Endothelial cell of umbilical vein (primary cell): ENCODE measurements around the gene MME. TPM values are rescaled to one million over a fixed set of nuclear protein-coding genes. Genes with fewer than 3 reads are reported as not detected.

Experiments used
- BruUV-seq: library from RNA; stranded (reverse); fragments of 400-500 nt; replicated peaks from 2 replicates; lab custom pipeline; 2021; lab: Mats Ljungman, UMichigan
- CTCF ChIA-PET: fragments of 300-600, 350-600 bp; sonication (Branson Sonifier 250); formaldehyde crosslinking; loops from one replicate; lab custom pipeline; 2021; ENCODE audit warnings: antibody characterized with exemption, inconsistent platforms; lab: Charles Lee
- POLR2A ChIA-PET: fragments of 300-600, 350-600 bp; sonication (Branson Sonifier 250); formaldehyde crosslinking; loops from one replicate; lab custom pipeline; 2021; ENCODE audit warnings: antibody characterized with exemption, inconsistent platforms; lab: Charles Lee
- DNase-seq: peaks from one replicate; pipeline ENCODE4 v3.0.0-alpha.2; 2011; ENCODE audit warnings: low read depth, low spot score
- FAIRE-seq: peaks from 2 replicates; lab custom pipeline; 2011; peaks lifted over from hg19 to GRCh38; lab: Jason Lieb, UNC
- H2AFZ ChIP-seq: 2 replicates; pipeline ENCODE4 v1.6.0; 2012; ENCODE audit warnings: low read depth, low read length, control low read depth, inconsistent platforms
- H3K27ac ChIP-seq: 2 replicates; pipeline ENCODE4 v1.5.1; 2011; ENCODE audit warnings: low read depth, mild to moderate bottlenecking, control low read depth, low read length, moderate library complexity; ENCODE audit not compliant: insufficient read depth
- H3K27me3 ChIP-seq, 2 experiments: 2 replicates each; pipeline versions ENCODE4 v1.6.0 to v1.6.1; 2011; ENCODE audit warnings: low read length in 2 of 2, mixed read lengths in 1 of 2; ENCODE audit not compliant: control insufficient read depth in 2 of 2, insufficient read depth in 2 of 2
- H3K36me3 ChIP-seq, 2 experiments: 2 replicates in 1 of 2; 3 replicates in 1 of 2; pipeline ENCODE4 v1.5.1; 2011; ENCODE audit warnings: low read length in 2 of 2, mild to moderate bottlenecking in 1 of 2, moderate library complexity in 1 of 2; ENCODE audit not compliant: control insufficient read depth in 2 of 2, insufficient read depth in 2 of 2; ENCODE audit errors: extremely low read depth in 1 of 2
- H3K4me1 ChIP-seq: 3 replicates; pipeline ENCODE4 v1.5.1; 2011; ENCODE audit warnings: mild to moderate bottlenecking, low read length; ENCODE audit not compliant: control insufficient read depth, insufficient read depth; ENCODE audit errors: extremely low read depth
- H3K4me2 ChIP-seq: 2 replicates; pipeline ENCODE4 v1.6.1; 2011; ENCODE audit warnings: low read length, control low read depth, mixed read lengths; ENCODE audit not compliant: insufficient read depth
- H3K4me3 ChIP-seq, 3 experiments: fragments of 200-600 bp in 1 of 3; sonication (generic), shearing (Covaris generic) in 1 of 3; replicated peaks in 1 of 3; 2 replicates each; pipeline ENCODE4 v1.5.1; 2011 to 2016; ENCODE audit warnings: control low read depth in 3 of 3, low read length in 3 of 3, mild to moderate bottlenecking in 2 of 3, inconsistent platforms in 1 of 3, low read depth in 1 of 3, moderate library complexity in 1 of 3; ENCODE audit not compliant: insufficient read depth in 1 of 3
- H3K79me2 ChIP-seq: 2 replicates; pipeline ENCODE4 v1.6.0; 2012; ENCODE audit warnings: low read length, inconsistent platforms; ENCODE audit not compliant: control insufficient read depth, insufficient read depth
- H3K9ac ChIP-seq: replicated peaks from 2 replicates; pipeline ENCODE3; 2011; ENCODE audit warnings: low read length, control low read depth; ENCODE audit not compliant: insufficient read depth; ENCODE audit errors: extremely low read depth
- H3K9me1 ChIP-seq: replicated peaks from 3 replicates; pipeline ENCODE4 v1.6.0; 2011; ENCODE audit warnings: mild to moderate bottlenecking, low read length; ENCODE audit not compliant: control insufficient read depth, insufficient read depth; ENCODE audit errors: extremely low read depth
- H3K9me3 ChIP-seq: replicated peaks from 2 replicates; pipeline ENCODE4 v1.5.1; 2012; ENCODE audit warnings: low read length, inconsistent platforms; ENCODE audit not compliant: control insufficient read depth, insufficient read depth
- H4K20me1 ChIP-seq: replicated peaks from 2 replicates; pipeline ENCODE3; 2011; ENCODE audit warnings: mild to moderate bottlenecking, low read length; ENCODE audit not compliant: control insufficient read depth, insufficient read depth; ENCODE audit errors: extremely low read depth
- EZH2 ChIP-seq: IDR thresholded peaks from 2 replicates; pipeline ENCODE4 v1.6.1; 2012; ENCODE audit warnings: borderline replicate concordance, low read depth, mild to moderate bottlenecking, moderate library complexity, low read length, inconsistent platforms; ENCODE audit not compliant: severe bottlenecking
- FOS ChIP-seq: IDR thresholded peaks from 2 replicates; pipeline ENCODE4 v1.6.1; 2011; ENCODE audit warnings: mild to moderate bottlenecking, low read length, moderate library complexity, borderline replicate concordance; ENCODE audit not compliant: insufficient read depth
- GATA2 ChIP-seq: IDR thresholded peaks from 2 replicates; pipeline ENCODE4 v1.7.0; 2011; ENCODE audit warnings: low read depth, mild to moderate bottlenecking, moderate library complexity, mixed read lengths, low read length; ENCODE audit not compliant: insufficient read length, insufficient read depth
- JUN ChIP-seq: IDR thresholded peaks from 2 replicates; pipeline ENCODE4 v1.6.1; 2011; ENCODE audit warnings: borderline replicate concordance, low read depth; ENCODE audit not compliant: insufficient read length, insufficient read depth
- MAX ChIP-seq: IDR thresholded peaks from 2 replicates; pipeline ENCODE4 v1.6.1; 2011; ENCODE audit not compliant: insufficient read depth, insufficient read length
- MYC ChIP-seq: IDR thresholded peaks from one replicate; pipeline ENCODE4 v1.6.1; 2011; ENCODE audit warnings: mild to moderate bottlenecking, low read depth, low read length
- POLR2A ChIP-seq: IDR thresholded peaks from 2 replicates; pipeline ENCODE4 v1.6.1; 2012; ENCODE audit warnings: low read depth, mild to moderate bottlenecking, control low read depth, low read length
- POLR2AphosphoS5 ChIP-seq: IDR thresholded peaks from 2 replicates; pipeline ENCODE4 v1.6.1; 2012; ENCODE audit warnings: low read depth, mild to moderate bottlenecking, control low read depth, low read length, moderate library complexity; ENCODE audit not compliant: insufficient read depth
- dilution Hi-C: fragments of 300-500 bp; cut with MboI; formaldehyde crosslinking; loops from one replicate; pipeline ENCODE4 v1.15.0; 2019; ENCODE audit warnings: low sequenced_read_pairs; ENCODE audit not compliant: extremely low pct_ligation_motif_present
- intact Hi-C: fragments of 100-400 bp; cut with micrococcal nuclease; formaldehyde crosslinking; loops from one replicate; pipeline ENCODE4 v1.10.0; 2022
- polyA plus RNA-seq, 4 experiments: library from polyadenylated mRNA; depleted of rRNA in 3 of 4; stranded (reverse) in 3 of 4; unstranded in 1 of 4; fragments of >200 nt; gene quantifications; 2 replicates each; pipeline versions ENCODE4 v1.2.1 to v1.2.3, GENCODE V29; 2011 to 2012; ENCODE audit warnings: missing spikeins in 1 of 4
- total RNA-seq: library from RNA; stranded (reverse); gene quantifications from 2 replicates; pipeline ENCODE4 v1.2.3, GENCODE V29; 2021
- TF ChIP-seq, protein P1 (sequence below), 2 donors: IDR thresholded peaks; 1 replicate in 1 of 2; 2 replicates in 1 of 2; pipeline ENCODE4 v1.5.1; 2011; ENCODE audit warnings: low read length in 2 of 2, mild to moderate bottlenecking in 2 of 2, moderate library complexity in 2 of 2, control low read depth in 1 of 2, inconsistent platforms in 1 of 2, low read depth in 1 of 2; ENCODE audit not compliant: insufficient read depth in 1 of 2; ENCODE audit errors: extremely low read depth in 1 of 2

MME gene
- total and polyA plus RNA-seq, 2 donors (not counting 3 experiments of a cell fraction or from before 2014, with no cell fraction given), result 6.0 to 10.5 TPM

DNA sequence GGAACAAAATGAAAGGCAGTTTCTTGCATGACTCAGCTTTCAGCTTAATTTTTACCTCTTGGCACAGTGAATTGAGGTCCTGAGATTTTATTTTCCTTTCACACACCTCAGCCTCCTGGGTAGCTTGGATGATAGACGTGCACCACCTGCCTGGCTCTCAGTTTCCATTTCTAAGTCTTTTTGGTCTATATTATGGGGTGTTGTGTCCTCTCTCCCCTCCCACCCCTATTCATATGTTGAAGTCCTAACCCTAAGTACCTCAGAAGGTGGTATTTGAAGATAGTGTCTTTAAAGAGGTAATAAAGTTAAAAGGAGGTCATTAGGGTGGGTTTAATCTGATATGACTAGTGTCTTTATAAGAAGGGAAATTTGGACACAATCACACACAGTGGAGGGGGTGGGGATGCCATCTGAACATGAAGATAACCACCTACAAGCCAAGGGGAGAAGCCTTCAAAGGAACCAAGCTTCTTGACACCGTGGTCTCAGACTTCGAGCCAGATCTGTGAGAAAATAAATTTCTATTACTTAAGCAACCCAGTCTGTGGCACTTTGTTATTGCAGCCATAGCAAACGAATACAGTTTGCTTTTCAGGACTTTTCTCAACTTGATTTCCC is 128.2 kb downstream of the MME start:
- dilution Hi-C loops, result no loop called here
- Histone ChIP-seq H3K9ac (no peak overlapping the region), H2AFZ (no peak overlapping the region), H3K9me3 (no peaks in the 10 kb centered on the region), H4K20me1 (no peaks in the 10 kb centered on the region), H3K36me3 (no peaks in the 10 kb centered on the region), H3K27me3 (no peaks in the 10 kb centered on the region), H3K4me3 (no peak overlapping the region), H3K4me1 (no peaks in the 10 kb centered on the region), H3K79me2 (no peaks in the 10 kb centered on the region), H3K9me1 (no peaks in the 10 kb centered on the region), H3K27ac (no peak overlapping the region), H3K4me2 (no peak overlapping the region)
- no TSS peak for BruUV-seq
- intact Hi-C loops, result no loop called here
- no peak for TF ChIP-seq GATA2
- TF ChIP-seq MYC, result no peak
- no peak for TF ChIP-seq POLR2AphosphoS5
- TF ChIP-seq, protein P1, sequence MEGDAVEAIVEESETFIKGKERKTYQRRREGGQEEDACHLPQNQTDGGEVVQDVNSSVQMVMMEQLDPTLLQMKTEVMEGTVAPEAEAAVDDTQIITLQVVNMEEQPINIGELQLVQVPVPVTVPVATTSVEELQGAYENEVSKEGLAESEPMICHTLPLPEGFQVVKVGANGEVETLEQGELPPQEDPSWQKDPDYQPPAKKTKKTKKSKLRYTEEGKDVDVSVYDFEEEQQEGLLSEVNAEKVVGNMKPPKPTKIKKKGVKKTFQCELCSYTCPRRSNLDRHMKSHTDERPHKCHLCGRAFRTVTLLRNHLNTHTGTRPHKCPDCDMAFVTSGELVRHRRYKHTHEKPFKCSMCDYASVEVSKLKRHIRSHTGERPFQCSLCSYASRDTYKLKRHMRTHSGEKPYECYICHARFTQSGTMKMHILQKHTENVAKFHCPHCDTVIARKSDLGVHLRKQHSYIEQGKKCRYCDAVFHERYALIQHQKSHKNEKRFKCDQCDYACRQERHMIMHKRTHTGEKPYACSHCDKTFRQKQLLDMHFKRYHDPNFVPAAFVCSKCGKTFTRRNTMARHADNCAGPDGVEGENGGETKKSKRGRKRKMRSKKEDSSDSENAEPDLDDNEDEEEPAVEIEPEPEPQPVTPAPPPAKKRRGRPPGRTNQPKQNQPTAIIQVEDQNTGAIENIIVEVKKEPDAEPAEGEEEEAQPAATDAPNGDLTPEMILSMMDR (IDR thresholded peaks at IDR 0.05; ENCODE audit: extremely low read depth in 1 of 2, insufficient read depth in 1 of 2, low read depth in 1 of 2, low read length in 2 of 2), result no peak
- TF ChIP-seq FOS, result no peak
- no peak for TF ChIP-seq POLR2A
- no peak for TF ChIP-seq EZH2
- no peak for TF ChIP-seq MAX
- TF ChIP-seq JUN, result no peak
- no peak for DNase-seq
- CTCF ChIA-PET, result no interaction called here
- POLR2A ChIA-PET, result no interaction called here
- FAIRE-seq, result no peak
